ENCODE data around the gene DUS1L.

DNA sequence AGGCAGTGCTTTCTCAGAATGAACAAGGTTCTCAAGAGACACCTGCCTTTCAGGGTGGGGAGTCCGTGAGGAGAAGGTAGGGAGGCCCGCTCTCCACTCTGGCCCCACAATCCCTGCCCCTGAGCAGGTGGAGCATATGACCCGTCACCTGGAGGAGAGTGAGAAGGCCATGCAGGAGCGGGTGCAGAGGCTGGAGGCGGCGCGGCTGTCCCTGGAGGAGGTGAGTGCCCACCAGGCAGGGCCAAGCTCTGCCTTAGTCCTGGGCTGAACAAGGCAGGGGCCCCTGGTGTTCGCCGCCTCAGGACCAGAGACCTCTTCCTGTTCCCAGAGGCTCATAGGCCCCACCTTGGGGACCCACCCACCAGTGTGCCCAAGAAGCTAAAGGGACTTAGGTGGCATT, 36.6 kb downstream of the DUS1L start:
- TF ChIP-seq, protein P1, sequence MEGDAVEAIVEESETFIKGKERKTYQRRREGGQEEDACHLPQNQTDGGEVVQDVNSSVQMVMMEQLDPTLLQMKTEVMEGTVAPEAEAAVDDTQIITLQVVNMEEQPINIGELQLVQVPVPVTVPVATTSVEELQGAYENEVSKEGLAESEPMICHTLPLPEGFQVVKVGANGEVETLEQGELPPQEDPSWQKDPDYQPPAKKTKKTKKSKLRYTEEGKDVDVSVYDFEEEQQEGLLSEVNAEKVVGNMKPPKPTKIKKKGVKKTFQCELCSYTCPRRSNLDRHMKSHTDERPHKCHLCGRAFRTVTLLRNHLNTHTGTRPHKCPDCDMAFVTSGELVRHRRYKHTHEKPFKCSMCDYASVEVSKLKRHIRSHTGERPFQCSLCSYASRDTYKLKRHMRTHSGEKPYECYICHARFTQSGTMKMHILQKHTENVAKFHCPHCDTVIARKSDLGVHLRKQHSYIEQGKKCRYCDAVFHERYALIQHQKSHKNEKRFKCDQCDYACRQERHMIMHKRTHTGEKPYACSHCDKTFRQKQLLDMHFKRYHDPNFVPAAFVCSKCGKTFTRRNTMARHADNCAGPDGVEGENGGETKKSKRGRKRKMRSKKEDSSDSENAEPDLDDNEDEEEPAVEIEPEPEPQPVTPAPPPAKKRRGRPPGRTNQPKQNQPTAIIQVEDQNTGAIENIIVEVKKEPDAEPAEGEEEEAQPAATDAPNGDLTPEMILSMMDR (IDR thresholded peaks at IDR 0.05; ENCODE audit: low read depth, low read length, poor library complexity, severe bottlenecking) = no peak
- no peak for TF ChIP-seq EZH2phosphoT487 (IDR thresholded peaks at IDR 0.05; ENCODE audit: borderline replicate concordance, low read length)

Data from DOHH2 (cell line).